Activated gamma-delta T cell (primary cell): Measurements from ENCODE around the gene PLEKHG5.
"Not testable (repeated sequence)": the region's sequence is repeated elsewhere in the genome, so short reads cannot be mapped to it uniquely, and the experiment has no call there.

Experiments
- DNase-seq: peaks from one replicate; lab custom pipeline; 2025; lab: John Stamatoyannopoulos, UW

The PLEKHG5 gene

GRCh38 chr1:6495540-6496364 is 4.3 kb upstream of the PLEKHG5 start:
- DNase-seq, result no peak

GRCh38 chr1:6495041-6495441 is 3.6 kb upstream of the PLEKHG5 start:
- DNase-seq, result no peak

GRCh38 chr1:6494627-6495026 is 3.2 kb upstream of the PLEKHG5 start:
- DNase-seq, result no peak

- not testable (repeated sequence) for DNase-seq
Observed at GRCh38 chr1:6493834-6494223, 2.4 kb upstream of the PLEKHG5 start.

- no peak for DNase-seq
Observed at GRCh38 chr1:6491966-6492365, 499 bp upstream of the PLEKHG5 start.

GRCh38 chr1:6491081-6491449 is 402 bp downstream of the PLEKHG5 start:
- no peak for DNase-seq

- no peak for DNase-seq
Observed at GRCh38 chr1:6490181-6491080, 1.0 kb downstream of the PLEKHG5 start.

GRCh38 chr1:6489799-6490180 is 1.7 kb downstream of the PLEKHG5 start:
- DNase-seq, result peak; percentile 55

GRCh38 chr1:6489383-6489765 is 2.1 kb downstream of the PLEKHG5 start:
- no peak for DNase-seq

- no peak for DNase-seq
Observed at GRCh38 chr1:6488602-6489382, 2.7 kb downstream of the PLEKHG5 start.

GRCh38 chr1:6487804-6488484 is 3.5 kb downstream of the PLEKHG5 start:
- no peak for DNase-seq

GRCh38 chr1:6486433-6487011 is 4.9 kb downstream of the PLEKHG5 start:
- peak; percentile 30 for DNase-seq

GRCh38 chr1:6485168-6486101 is 6.0 kb downstream of the PLEKHG5 start:
- no peak for DNase-seq

- DNase-seq, result no peak
Observed at GRCh38 chr1:6484826-6485167, 6.7 kb downstream of the PLEKHG5 start.

GRCh38 chr1:6483761-6484117 is 7.7 kb downstream of the PLEKHG5 start:
- DNase-seq, result no peak

- no peak for DNase-seq
Observed at GRCh38 chr1:6483017-6483760, 8.3 kb downstream of the PLEKHG5 start.

- no peak for DNase-seq
Observed at GRCh38 chr1:6481820-6482219, 9.6 kb downstream of the PLEKHG5 start.

- no peak for DNase-seq
Observed at GRCh38 chr1:6477039-6477820, 14.2 kb downstream of the PLEKHG5 start.

- no peak for DNase-seq
Observed at GRCh38 chr1:6476483-6476882, 15.0 kb downstream of the PLEKHG5 start.
